ENCODE data around the gene TBC1D8. TPM values are rescaled to one million over a fixed set of nuclear protein-coding genes. Genes with fewer than 3 reads are reported as not detected.

TBC1D8 gene
- total and polyA plus RNA-seq, 2 of the 8 experiments (the other 6 are each of a cell fraction or from before 2014, with no cell fraction given), result 20.8 to 21.8 TPM

- H4K5ac ChIP-seq (ENCODE audit: insufficient read length, low read depth, low read length), result no peak overlapping the region
- H2BK12ac ChIP-seq (ENCODE audit: low read depth, low read length), result no peak overlapping the region
- no peaks in the 10 kb centered on the region for H3K79me1 ChIP-seq (ENCODE audit: low read depth, low read length)
- H3K36me3 ChIP-seq (ENCODE audit: control insufficient read depth in 2 of 4, insufficient read depth in 4 of 4, low read length in 3 of 4), result no peaks in the 10 kb centered on the region
- H2AFZ ChIP-seq (ENCODE audit: low read length), result no peak overlapping the region
- no peaks in the 10 kb centered on the region for H3K9me3 ChIP-seq (ENCODE audit: insufficient read depth in 2 of 2, low read depth in 1 of 2, low read length in 1 of 2)
- no peaks in the 10 kb centered on the region for H3K79me2 ChIP-seq (ENCODE audit: control insufficient read depth in 1 of 2, insufficient read depth in 2 of 2, low read length in 2 of 2)
- no peak overlapping the region for H3K4me2 ChIP-seq (ENCODE audit: insufficient read depth in 1 of 2, low read depth in 2 of 2, low read length in 2 of 2)
- H3K27me3 ChIP-seq (replicated peaks in 1 of 4; ENCODE audit: control insufficient read depth in 3 of 4, extremely low read depth in 1 of 4, insufficient read depth in 3 of 4, low read length in 3 of 4), result no peaks in the 10 kb centered on the region
- H2BK15ac ChIP-seq (ENCODE audit: low read length), result no peak overlapping the region
- WGBS, 2 experiments (ENCODE audit: extremely low coverage in 1 of 2, insufficient coverage in 1 of 2, insufficient read length in 1 of 2, insufficient replicate concordance in 2 of 2, low coverage in 1 of 2, low lambda C conversion rate in 2 of 2, missing lambda C conversion rate in 1 of 2), result 90% methylated on average over 22 of the region's 22 CpGs; no CpG with 5 or more reads in 1 of the 2 experiments
- H2BK5ac ChIP-seq (ENCODE audit: low read depth, low read length), result no peak overlapping the region
- no peak overlapping the region for H3K23ac ChIP-seq (ENCODE audit: insufficient read length)
- no peaks in the 10 kb centered on the region for H4K20me1 ChIP-seq (replicated peaks in 1 of 2; ENCODE audit: control insufficient read depth in 1 of 2, insufficient read depth in 2 of 2, low read length in 2 of 2)
- no peak overlapping the region for H3K56ac ChIP-seq (replicated peaks; ENCODE audit: insufficient read length, low read depth, low read length)
- no peak overlapping the region for H3K4ac ChIP-seq (replicated peaks; ENCODE audit: insufficient read length, low read depth, low read length)
- H2BK20ac ChIP-seq (ENCODE audit: low read length), result no peak overlapping the region
- no peak overlapping the region for H3K14ac ChIP-seq (ENCODE audit: insufficient read length)
- no peak overlapping the region for H3K4me3 ChIP-seq (ENCODE audit: extremely low read depth in 1 of 4, insufficient read depth in 2 of 4, low read depth in 3 of 4, low read length in 4 of 4)
- no peak overlapping the region for H3K18ac ChIP-seq (ENCODE audit: extremely low read depth, low read length)
- H3K9ac ChIP-seq (replicated peaks in 1 of 4; ENCODE audit: extremely low read depth in 1 of 4, low read depth in 3 of 4, low read length in 3 of 4), result no peak overlapping the region
- H3K27ac ChIP-seq (ENCODE audit: low read depth, low read length), result no peak overlapping the region
- no peaks in the 10 kb centered on the region for H3K4me1 ChIP-seq (replicated peaks in 1 of 4; ENCODE audit: control insufficient read depth in 3 of 4, insufficient read depth in 4 of 4, low read length in 3 of 4)
- ChIA-PET POLR2A (ENCODE audit: partially characterized antibody) (interaction anchor here (3.2 kb wide), 1 partner anchor 28 kb away, joined by 12 read pairs; the partner anchor contains the start of gene RPL31), CTCF (ENCODE audit: partially characterized antibody) (interaction anchor here (2.1 kb wide), 1 partner anchor 56 kb away, joined by 5 read pairs; no protein-coding TSS in a partner anchor)
- H4K8ac ChIP-seq (ENCODE audit: extremely low read depth, insufficient read depth, low read length), result no peak overlapping the region
- H3K23me2 ChIP-seq (ENCODE audit: low read depth, low read length), result no peaks in the 10 kb centered on the region
- DNase-seq (ENCODE audit: low read depth in 1 of 2, low spot score in 2 of 2) (no peak), FAIRE-seq (no peak)
- H2AK5ac ChIP-seq (ENCODE audit: low read depth, low read length), result no peak overlapping the region
- H4K91ac ChIP-seq (replicated peaks; ENCODE audit: insufficient read length, low read length), result no peak overlapping the region
- no peak overlapping the region for H2BK120ac ChIP-seq (replicated peaks; ENCODE audit: low read depth, low read length)
- TF ChIP-seq SIX5 (IDR thresholded peaks at IDR 0.05; ENCODE audit: low read depth, low read length) (no peak), RNF2 (IDR thresholded peaks at IDR 0.05; ENCODE audit: borderline replicate concordance, low read depth, low read length, missing control alignments, poor library complexity, severe bottlenecking) (no peak), NRF1 (IDR thresholded peaks at IDR 0.05; ENCODE audit: low read depth, low read length) (no peak), CBX5 (IDR thresholded peaks at IDR 0.05; ENCODE audit: low read depth, low read length) (no peak), CHD2 (IDR thresholded peaks at IDR 0.05; ENCODE audit: low read length) (no peak), EGR1 (IDR thresholded peaks at IDR 0.05; ENCODE audit: borderline replicate concordance, low read depth, low read length) (no peak), RAD21 (IDR thresholded peaks at IDR 0.05 in 1 of 2, conservative IDR thresholded peaks at IDR 0.05 in 1 of 2; ENCODE audit: low read depth in 2 of 2, low read length in 2 of 2) (no peak), CHD1 (IDR thresholded peaks at IDR 0.05; ENCODE audit: low read depth, low read length) (no peak), NANOG (IDR thresholded peaks at IDR 0.05; ENCODE audit: insufficient read depth, low read depth, low read length, poor library complexity, severe bottlenecking) (no peak), ZNF274 (IDR thresholded peaks at IDR 0.05; ENCODE audit: borderline replicate concordance, extremely low read depth, low read length) (no peak), KDM1A (IDR thresholded peaks at IDR 0.05; ENCODE audit: borderline replicate concordance, low read length) (no peak), SP4 (IDR thresholded peaks at IDR 0.05; ENCODE audit: low read length) (no peak)
Measured at GRCh38 chr2:100974712-100975520, 176.3 kb downstream of the TBC1D8 start.
